HPDE6-E6E7 (cell line): Measurements from ENCODE around the gene PROCA1.
A peak's percentile ranks its signal among the peaks of the same experiment; 100 is the strongest.

Source experiments
- DNase-seq: peaks from one replicate; pipeline ENCODE4 v3.0.0; 2011; ENCODE audit warnings: missing footprints; ENCODE audit errors: extremely low spot score

Gene PROCA1

DNA sequence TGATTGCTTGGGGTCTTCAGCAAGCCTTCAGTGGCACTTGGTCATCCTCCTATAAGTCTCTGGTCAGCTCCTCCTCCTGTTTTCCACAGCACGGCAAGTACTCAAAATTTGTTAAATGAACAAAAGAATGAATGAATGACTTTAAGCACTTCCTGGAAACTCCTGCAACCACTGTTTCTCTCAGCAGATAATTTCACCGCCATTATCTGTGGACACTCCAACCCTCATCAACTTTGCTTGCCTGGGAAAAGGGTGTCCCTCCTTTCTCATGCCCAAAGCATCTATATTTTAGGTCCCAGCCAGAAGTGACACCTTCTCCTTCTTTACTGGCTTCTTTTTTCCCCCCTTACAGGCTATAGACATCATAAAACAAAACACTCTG, 4.4 kb downstream of the PROCA1 start:
- no peak for DNase-seq

DNA sequence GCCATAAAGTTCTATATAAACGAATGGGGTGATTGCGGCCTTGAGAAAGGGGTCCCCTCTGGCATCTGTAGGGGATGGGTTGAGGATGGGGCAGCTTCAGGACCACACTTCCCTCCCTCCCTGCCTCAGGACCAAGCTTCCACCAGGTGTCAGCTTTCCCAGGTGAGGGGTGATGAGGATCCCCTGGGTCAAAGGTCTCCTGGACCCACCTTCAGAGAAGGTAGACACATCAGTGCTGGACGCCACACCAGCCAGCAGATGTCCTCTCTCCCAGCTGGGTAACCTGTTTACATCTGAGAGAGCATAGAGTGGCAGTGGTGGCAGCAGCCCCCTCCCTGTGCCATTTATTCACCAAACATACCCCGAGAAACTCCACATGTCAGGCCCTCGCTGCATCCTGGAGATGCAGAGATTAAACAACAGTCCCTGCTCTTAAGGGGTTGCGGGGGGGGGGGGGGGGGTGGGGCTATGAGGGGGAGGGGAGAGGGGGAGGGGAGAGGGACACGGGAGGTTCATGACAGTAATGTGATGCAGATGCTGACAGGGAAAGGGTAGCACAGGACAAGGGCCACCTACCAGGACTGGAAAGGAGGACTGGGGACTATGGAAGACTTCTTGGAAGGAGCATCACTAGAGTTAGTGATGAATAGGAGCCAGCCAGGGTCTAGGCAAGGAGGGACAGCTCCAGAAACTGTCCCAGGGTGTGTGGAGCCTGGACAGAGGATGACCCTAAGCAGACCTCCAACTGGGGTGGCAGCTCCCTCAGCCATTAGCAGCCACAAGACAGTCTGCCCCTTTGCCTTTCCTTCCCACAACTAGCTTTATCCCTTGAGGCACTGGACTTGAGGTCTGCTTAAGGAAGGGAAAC, 5.0 kb downstream of the PROCA1 start:
- DNase-seq: no peak

- no peak for DNase-seq
Measured at GRCh38 chr17:28705728-28706334, 5.9 kb downstream of the PROCA1 start.

- DNase-seq: no peak
Measured at GRCh38 chr17:28705074-28705659, 6.5 kb downstream of the PROCA1 start.

DNA sequence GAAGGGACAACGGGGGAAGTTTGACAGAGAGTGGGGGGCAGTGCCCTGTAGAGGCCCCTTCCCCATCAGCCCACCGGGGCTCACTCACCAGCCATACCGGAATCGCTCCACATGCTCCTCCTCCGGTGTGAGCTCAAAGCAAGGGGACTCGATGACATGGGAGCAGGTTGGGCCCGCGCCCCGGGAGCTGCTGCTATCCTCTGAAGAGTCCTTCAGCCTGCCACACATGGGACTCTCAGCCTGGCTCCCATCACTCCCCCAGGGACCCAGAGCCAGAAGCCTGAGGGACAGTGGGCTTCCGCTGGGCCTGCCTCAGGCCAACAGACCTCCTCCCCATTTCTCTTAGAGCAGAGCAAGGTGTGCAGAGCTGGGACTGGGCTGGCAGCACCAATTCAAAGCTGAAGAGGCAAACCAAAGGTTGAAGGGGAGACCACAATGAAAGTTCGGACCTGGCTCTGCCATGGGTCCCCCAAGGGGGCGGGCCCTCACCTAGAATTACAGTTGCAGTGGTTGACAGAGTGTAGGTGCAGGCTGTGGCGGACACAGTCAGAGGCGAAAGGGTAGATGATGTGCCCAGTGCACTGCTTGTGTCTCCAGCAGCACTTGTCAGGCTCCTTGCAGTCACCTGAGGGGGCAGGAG, 7.3 kb downstream of the PROCA1 start:
- DNase-seq: no peak

DNA sequence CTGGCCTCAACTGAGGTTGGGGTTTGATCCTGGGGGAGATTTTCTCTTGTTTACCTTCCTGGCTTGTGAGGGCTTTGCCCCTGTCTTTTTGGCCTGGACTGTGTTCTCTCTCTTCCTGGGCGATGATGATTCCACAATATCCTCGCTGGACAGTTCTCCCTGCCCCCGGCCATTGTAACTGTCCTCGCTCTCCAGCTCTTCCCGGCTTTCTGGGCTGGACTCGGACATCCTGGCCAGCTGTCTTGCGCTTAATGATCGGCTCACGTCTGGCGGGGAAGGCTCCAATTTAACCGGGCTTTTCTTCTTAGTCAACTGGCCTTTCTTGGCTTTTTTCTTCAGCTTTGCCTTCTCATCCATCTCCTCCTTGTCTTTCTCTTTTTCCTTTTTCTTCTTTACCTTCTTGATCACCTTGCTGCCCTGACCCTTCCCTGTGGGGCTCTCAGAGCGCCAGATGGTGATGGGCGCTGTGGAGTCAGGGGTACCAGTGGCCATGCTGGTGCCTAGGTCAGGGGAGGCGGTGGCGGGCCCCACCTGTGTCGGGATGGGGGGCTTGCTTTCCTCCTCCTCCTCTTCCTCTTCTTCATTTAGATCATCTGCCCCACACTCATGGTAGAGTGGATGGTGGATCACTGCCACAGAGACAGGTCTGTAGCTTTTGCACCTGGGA, 8.0 kb downstream of the PROCA1 start:
- no peak for DNase-seq

DNA sequence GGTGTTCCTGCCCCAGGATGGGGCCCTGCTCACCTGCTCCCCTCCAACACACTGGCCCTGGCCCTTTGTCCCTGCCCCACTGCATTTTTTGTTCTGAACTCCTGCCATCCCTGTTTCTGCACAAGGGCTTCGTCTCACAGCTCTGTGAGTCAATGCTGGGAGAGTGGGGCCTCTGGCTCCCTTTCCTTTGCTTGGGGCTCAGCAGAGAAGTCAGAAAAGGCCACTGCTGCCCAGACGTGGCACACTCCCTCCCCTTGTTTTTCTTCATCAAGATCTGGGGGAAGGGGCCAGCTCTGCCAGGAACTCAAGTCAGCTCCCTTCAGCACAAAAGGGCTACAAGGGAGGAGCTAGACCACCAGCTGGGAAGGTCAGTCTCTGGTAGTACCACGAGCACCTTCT, 8.9 kb downstream of the PROCA1 start:
- DNase-seq: no peak

DNA sequence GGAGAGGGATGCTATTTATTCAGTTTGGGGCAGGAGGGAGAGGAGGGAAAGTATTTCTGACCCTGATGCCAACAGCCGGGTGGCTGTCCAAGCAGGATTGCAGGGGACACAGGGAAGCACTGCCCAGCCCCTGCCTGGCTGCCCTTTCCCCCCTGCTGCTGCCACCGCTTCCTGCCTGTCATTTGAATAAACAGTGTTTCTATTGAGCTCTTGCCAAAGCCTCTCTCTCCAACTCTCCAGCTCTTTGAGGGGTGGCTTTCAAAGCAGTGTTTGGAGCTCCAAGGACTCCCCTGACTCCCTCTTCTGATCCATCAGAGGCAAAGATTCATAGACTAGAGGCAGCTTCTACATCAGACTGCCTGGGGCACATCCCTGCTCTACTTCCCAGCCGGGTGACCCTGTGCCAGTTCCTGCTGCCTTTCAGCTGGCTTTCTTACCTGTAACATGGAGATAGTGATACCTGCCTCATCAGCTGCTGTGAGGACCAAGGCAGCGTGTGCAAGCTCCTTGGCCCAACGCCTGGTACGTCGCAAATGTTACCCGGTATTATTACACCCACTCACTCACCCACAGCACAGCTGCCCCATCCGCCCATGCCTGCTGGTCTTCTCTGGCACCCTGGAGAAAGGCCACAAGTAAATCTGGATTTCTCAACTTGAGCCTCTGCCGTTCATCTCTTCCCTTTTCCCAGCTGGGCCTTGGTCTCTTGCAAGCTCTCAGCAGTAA, 9.5 kb downstream of the PROCA1 start:
- no peak for DNase-seq

DNA sequence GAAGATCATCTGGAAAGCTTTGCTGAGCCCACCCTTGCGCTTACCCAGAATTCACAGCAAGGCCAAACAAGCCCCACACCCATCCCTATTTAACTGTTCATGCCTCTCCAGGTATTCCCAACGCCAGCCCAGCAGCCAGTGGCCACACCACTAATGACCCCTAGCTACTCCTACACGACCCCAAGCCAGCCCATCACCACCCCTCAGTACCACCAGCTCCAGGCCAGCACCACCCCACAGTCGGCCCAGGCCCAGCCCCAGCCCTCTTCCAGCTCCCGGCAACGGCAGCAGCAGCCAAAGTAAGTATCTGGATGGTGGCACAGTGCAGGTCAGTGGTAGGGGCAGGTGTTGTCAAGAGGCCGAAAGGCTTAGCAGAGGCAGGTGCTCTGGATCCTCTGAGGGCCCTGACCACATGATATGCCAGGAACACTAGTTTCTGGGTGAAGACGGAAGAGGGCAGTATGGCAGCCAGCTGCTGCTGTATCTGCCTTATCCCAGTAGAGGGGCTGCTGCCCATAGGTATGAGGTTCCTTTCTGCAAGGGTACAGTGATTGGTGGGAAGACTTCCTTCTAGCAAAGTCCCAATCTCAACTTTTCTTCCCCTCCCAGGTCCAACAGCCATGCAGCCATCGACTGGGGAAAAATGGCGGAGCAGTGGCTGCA, 10.7 kb downstream of the PROCA1 start:
- no peak for DNase-seq

- no peak for DNase-seq
Measured at GRCh38 chr17:28700278-28700677, 11.4 kb downstream of the PROCA1 start.

DNA sequence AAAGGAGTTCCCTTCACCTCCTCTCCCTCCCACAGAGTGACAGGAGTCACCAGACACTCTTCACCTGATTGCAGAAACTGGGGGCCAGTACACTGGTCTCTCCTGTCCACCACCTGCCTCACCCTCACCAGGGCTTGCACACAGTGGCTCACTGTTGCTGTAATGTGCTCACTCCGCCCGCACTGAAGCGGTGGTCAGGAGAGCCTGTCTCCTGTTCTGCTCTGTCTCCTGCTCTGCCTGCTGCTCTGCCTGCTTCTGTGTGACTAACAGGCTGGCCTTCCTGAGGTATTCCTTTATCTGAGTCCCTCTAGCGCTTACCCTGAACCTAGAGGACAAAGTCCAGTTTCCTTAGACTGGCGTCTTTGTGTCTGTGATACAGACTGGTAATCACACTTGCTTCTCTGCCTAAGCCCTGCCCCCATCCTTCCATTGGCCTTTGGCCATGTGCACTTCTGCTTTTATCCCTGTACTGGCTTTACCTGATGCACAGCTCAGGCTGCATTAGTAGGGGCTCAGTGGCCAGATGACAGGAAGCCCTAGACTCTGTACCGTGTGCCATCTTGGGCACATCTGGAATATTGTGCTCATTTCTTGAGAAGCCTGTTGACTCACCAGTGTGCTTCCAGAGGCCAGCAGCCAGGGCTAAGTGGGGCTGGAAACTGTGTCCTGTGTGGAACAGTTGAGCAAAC, 13.3 kb downstream of the PROCA1 start:
- DNase-seq: no peak

DNA sequence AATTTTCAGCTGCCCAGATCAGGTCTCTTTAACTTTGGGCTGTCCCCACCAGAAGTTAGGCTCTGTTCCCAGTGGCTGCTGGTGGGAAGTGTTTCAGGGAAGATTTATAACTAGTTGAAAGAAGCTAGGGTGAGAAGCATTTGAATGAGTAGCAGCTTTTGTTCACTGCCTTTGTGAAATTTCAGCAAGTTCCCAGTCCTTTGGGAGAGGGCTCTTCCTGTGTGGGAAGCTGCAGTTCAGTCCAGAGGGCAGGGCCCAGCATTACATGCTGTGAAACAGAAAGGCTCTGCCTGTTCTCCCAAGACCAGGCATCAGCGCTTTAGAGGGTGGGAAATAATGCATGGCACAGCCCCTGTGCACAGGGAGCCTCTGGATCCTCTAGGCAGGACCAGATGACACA, 17.8 kb downstream of the PROCA1 start:
- DNase-seq: no peak

- no peak for DNase-seq
Measured at GRCh38 chr17:28689011-28689410, 22.7 kb downstream of the PROCA1 start.

GRCh38 chr17:28688481-28688880, 23.2 kb downstream of the PROCA1 start:
- no peak for DNase-seq

DNA sequence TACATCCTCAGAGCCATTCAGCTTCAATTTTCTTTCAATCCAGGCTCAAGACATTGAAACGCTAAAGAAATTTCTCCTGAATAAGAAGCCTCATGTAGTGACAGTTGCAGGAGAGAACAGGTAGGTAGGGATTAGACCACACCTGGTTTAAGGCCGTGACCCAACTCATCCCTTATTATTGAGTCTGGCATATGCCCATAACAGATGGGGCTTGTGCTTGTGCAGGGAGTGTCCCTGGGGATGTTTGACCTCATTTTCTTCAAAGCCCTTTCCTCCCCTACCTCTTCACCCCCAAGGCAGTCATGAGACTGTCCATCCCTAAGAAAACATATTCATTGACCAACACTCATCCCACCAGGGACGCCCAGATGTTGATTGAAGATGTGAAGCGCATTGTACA, 25.4 kb downstream of the PROCA1 start:
- DNase-seq: no peak

DNA sequence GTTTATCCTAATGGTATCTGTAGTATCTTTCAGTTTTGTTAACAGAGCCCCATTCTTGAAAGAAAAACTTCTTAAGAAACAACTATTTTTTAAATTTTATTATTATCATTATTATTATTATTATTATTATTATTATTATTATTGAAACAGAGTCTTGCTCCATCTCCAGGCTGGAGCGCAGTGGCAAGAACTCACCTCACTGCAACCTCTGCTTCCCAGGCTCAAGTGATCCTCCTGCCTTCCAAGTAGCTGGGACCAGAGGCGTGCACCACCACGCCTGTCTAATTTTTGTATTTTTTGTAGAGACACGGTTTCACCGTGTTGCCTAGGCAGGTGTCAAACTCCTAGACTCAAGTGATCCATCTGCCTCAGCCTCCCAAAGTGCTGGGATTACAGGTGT, 26.3 kb downstream of the PROCA1 start:
- no peak for DNase-seq

- no peak for DNase-seq
Measured at GRCh38 chr17:28684963-28685362, 26.7 kb downstream of the PROCA1 start.

GRCh38 chr17:28682655-28683054, 29.0 kb downstream of the PROCA1 start:
- DNase-seq: no peak

DNA sequence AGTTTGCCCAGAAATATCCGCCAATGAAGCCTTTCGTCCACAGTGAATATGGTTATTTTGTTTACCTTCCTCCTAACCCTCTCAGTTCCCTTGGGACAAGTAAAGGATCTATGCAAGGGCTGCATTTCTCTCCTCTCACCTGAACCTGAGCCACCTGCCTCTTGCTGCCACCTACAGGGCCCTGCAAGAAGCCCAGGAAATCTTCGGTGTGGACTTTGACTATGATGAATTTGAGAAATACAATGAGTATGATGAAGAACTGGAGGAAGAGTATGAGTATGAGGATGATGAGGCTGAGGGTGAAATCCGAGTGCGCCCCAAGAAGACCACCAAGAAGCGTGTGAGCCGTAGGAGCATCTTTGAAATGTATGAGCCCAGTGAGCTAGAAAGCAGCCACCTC, 35.7 kb downstream of the PROCA1 start:
- peak; percentile 38 for DNase-seq

GRCh38 chr17:28675490-28675889, 36.2 kb downstream of the PROCA1 start:
- DNase-seq: no peak
